Measurements from ENCODE around the gene PPP3R1. TPM values are rescaled to one million over a fixed set of nuclear protein-coding genes. Genes with fewer than 3 reads are reported as not detected.

Gene PPP3R1
- total and polyA plus RNA-seq, 9 of the 15 experiments (the other 6 are each of a cell fraction or from before 2014, with no cell fraction given) = 3.7 to 70.0 (median 24.8) TPM

- no peak for TF ChIP-seq CSDE1 (IDR thresholded peaks at IDR 0.05)
- TF ChIP-seq HDAC1 (IDR thresholded peaks at IDR 0.05) = peak in 1 of 2 experiments; percentile 59; a peak in 1 of 4 replicates
- no peak for TF ChIP-seq ZNF23 (CRISPR knock-in tag; IDR thresholded peaks at IDR 0.05)
- TF ChIP-seq SRF (CRISPR knock-in tag; IDR thresholded peaks at IDR 0.05) = no peak
- TF ChIP-seq PKNOX1 (IDR thresholded peaks at IDR 0.05) = peak; percentile 55; the same call in 1 of the 2 replicates
- TF ChIP-seq BHLHE40 (IDR thresholded peaks at IDR 0.05; ENCODE audit: low read length) = no peak
- TF ChIP-seq CHAMP1 (IDR thresholded peaks at IDR 0.05) = no peak
- no peak for TF ChIP-seq ZBTB5 (IDR thresholded peaks at IDR 0.05)
- TF ChIP-seq RBM14 (IDR thresholded peaks at IDR 0.05; ENCODE audit: borderline replicate concordance, insufficient read depth, low read depth, low read length) = no peak
- peak; percentile 47 for TF ChIP-seq RBBP5 (IDR thresholded peaks at IDR 0.05; ENCODE audit: borderline replicate concordance, insufficient read depth, low read length, poor library complexity, severe bottlenecking)
- peak; percentile 27 for TF ChIP-seq SAP30 (IDR thresholded peaks at IDR 0.05; ENCODE audit: borderline replicate concordance, insufficient read depth, low read depth, low read length, poor library complexity, severe bottlenecking)
- no peak for TF ChIP-seq CBFA2T2 (conservative IDR thresholded peaks at IDR 0.05)
- no peak; the same call in 1 of the 2 replicates for TF ChIP-seq TOE1 (IDR thresholded peaks at IDR 0.05; ENCODE audit: borderline replicate concordance)
- 0 out of 2 replicates have a peak, but pooled peaks have one; percentile 28 for TF ChIP-seq TOE1 (CRISPR knock-in tag; IDR thresholded peaks at IDR 0.05; ENCODE audit: borderline replicate concordance, low read depth)
- TF ChIP-seq SMARCE1 (IDR thresholded peaks at IDR 0.05) = 0 out of 2 replicates have a peak, but pooled peaks have one; percentile 53
- 0 out of 2 replicates have a peak, but pooled peaks have one; percentile 33 for TF ChIP-seq JUN (IDR thresholded peaks at IDR 0.05; ENCODE audit: borderline replicate concordance, low read depth, low read length)
- no peak for TF ChIP-seq JUN (CRISPR knock-in tag; IDR thresholded peaks at IDR 0.05; ENCODE audit: borderline replicate concordance)
- no peak for TF ChIP-seq HLTF (IDR thresholded peaks at IDR 0.05)
- TF ChIP-seq FOSL1 (tag; conservative IDR thresholded peaks at IDR 0.05) = no peak
- peak; percentile 16; the same call in 1 of the 2 replicates for TF ChIP-seq ZBTB9 (CRISPR knock-in tag; IDR thresholded peaks at IDR 0.05)
- TF ChIP-seq ZC3H4 (CRISPR knock-in tag; IDR thresholded peaks at IDR 0.05; ENCODE audit: borderline replicate concordance) = no peak
These were observed 1.0 kb downstream of the PPP3R1 start (continued) for GRCh38 chr2:68251187-68251854.

All from K562 (cell line).